Thyroid gland (tissue), 4 donors: ENCODE results near the gene HRC. TPM values are rescaled to one million over a fixed set of nuclear protein-coding genes. Genes with fewer than 3 reads are reported as not detected.

Experiments used
- DNase-seq, 2 donors: peaks; one replicate each; pipeline ENCODE4 v3.0.0-alpha.2; 2019
- H3K27ac ChIP-seq, 3 donors: fragments of 200-600 bp; sonication (generic); 1 replicate in 2 of 3; 2 replicates in 1 of 3; pipeline ENCODE4 v1.5.1; 2016 to 2019; ENCODE audit warnings: mild to moderate bottlenecking in 1 of 3, moderate library complexity in 1 of 3
- H3K27me3 ChIP-seq: fragments of 200-600 bp; sonication (generic); one replicate; pipeline ENCODE4 v1.5.1; 2019
- H3K36me3 ChIP-seq, 2 donors: fragments of 200-600 bp; sonication (generic); one replicate each; pipeline ENCODE4 v1.5.1; 2016 to 2019
- H3K4me1 ChIP-seq, 2 donors: fragments of 200-600 bp; sonication (generic); one replicate each; pipeline ENCODE4 v1.5.1; 2017 to 2019
- H3K4me3 ChIP-seq, 3 donors: fragments of 200-600 bp; sonication (generic); replicated peaks in 1 of 3; 1 replicate in 2 of 3; 2 replicates in 1 of 3; pipeline ENCODE4 v1.5.1; 2016; ENCODE audit warnings: mild to moderate bottlenecking in 1 of 3
- H3K9me3 ChIP-seq: fragments of 200-600 bp; sonication (generic); one replicate; pipeline ENCODE4 v1.5.1; 2017
- POLR2A ChIP-seq, 2 donors: fragments of 450-650 bp; IDR thresholded peaks; one replicate each; pipeline ENCODE4 v1.6.1; 2017; ENCODE audit warnings: antibody characterized with exemption in 2 of 2, mild to moderate bottlenecking in 2 of 2, moderate library complexity in 1 of 2
- WGBS, 2 donors: methylation state at CpG; one replicate each; pipeline ENCODE4 v1.1.5; 2017; 5-methylcytosine and 5-hydroxymethylcytosine counted together
- intact Hi-C: fragments of 100-400 bp; cut with DNase I; formaldehyde crosslinking; loops from one replicate; pipeline ENCODE4 v1.15.1; 2023
- total RNA-seq, 4 donors: library from RNA; depleted of rRNA; stranded (reverse); fragments of >200 nt; gene quantifications; one replicate each; pipeline ENCODE4 v1.2.3, GENCODE V29; 2016
- TF ChIP-seq, protein P1 (sequence below), 6 experiments: fragments of 200-600 bp in 3 of 6; fragments of 450-650 bp in 3 of 6; sonication (generic) in 3 of 6; IDR thresholded peaks; one replicate each; pipeline ENCODE4 v1.5.1; 2016 to 2019; ENCODE audit warnings: antibody characterized with exemption in 6 of 6, mild to moderate bottlenecking in 2 of 6, inconsistent platforms in 1 of 6, moderate library complexity in 1 of 6

HRC gene
- total RNA-seq, 4 donors from 2014 or later: 1.1 to 4.1 (median 2.1) TPM

DNA sequence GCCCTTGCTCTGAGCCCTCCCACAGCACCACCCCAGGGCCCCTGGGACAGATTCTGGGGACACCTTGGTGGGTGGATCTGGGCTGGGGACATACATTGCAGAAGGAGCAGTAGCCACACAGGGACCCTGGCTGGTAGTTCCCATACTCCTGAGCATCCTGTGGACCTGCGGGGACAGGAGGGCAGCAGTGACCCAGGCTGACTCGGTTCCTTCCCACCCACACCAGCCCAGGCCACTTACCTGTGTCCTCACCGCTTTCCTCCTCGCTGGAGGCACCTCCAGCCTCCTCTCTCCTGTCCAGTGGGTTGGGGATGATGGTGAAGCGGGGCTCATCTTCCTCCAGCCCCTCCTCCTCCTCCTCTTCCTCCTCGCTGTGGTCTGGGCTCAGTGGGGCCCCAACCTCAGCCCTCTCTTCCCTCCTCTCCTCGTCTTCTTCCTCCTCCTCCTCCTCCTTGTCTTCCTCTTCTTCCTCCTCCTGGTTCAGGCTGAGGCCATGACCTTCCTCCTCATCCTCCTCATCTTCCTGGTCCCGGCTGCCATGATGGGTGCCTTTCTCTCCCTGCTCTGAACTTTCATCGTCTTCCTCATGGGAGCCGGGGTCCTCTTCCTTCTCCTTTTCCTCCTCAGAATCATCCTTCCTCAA is 1.9 kb downstream of the HRC start:
- no peak for DNase-seq
- H3K4me1 ChIP-seq: peaks cover 18 to 25% of the 10 kb centered on the region in 2 donors
- intact Hi-C loops: loop anchor here (5.0 kb wide), 2 partner anchors 36 to 44 kb away; partner anchors contain the start of genes C19orf73 and PPFIA3
- H3K36me3 ChIP-seq: no peaks in the 10 kb centered on the region
- H3K4me3 ChIP-seq: no peak overlapping the region
- no peaks in the 10 kb centered on the region for H3K9me3 ChIP-seq
- no peaks in the 10 kb centered on the region for H3K27me3 ChIP-seq
- WGBS, 2 donors: 94 to 95% methylated on average over 10 of the region's 10 CpGs
- TF ChIP-seq POLR2A (IDR thresholded peaks at IDR 0.05): no peak
- TF ChIP-seq, protein P1, sequence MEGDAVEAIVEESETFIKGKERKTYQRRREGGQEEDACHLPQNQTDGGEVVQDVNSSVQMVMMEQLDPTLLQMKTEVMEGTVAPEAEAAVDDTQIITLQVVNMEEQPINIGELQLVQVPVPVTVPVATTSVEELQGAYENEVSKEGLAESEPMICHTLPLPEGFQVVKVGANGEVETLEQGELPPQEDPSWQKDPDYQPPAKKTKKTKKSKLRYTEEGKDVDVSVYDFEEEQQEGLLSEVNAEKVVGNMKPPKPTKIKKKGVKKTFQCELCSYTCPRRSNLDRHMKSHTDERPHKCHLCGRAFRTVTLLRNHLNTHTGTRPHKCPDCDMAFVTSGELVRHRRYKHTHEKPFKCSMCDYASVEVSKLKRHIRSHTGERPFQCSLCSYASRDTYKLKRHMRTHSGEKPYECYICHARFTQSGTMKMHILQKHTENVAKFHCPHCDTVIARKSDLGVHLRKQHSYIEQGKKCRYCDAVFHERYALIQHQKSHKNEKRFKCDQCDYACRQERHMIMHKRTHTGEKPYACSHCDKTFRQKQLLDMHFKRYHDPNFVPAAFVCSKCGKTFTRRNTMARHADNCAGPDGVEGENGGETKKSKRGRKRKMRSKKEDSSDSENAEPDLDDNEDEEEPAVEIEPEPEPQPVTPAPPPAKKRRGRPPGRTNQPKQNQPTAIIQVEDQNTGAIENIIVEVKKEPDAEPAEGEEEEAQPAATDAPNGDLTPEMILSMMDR (IDR thresholded peaks at IDR 0.05): no peak
- H3K27ac ChIP-seq: no peak overlapping the region

DNA sequence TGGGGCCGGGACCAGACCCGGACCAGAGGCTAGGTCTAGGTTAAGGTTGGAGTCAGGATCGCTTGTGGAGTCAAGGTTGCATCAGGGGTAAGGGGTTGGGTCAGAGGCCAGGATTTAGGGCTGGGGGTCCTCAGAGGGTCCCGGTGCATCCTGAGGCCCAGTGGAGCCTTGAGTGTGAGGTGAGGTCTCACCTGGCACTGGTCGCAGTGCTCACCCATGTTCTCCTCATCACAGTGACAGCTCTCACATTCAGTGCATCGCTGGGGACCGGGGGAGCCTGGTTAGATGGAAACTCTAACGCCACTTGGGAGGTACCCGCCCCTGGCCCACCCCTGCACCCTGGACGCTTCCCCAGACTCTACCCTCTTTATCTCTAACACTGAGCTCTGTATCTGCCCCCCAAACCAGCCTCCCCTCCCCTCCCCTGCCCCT is 3.1 kb downstream of the HRC start:
- peaks cover 18 to 21% of the 10 kb centered on the region in 2 donors for H3K4me1 ChIP-seq
- TF ChIP-seq, protein P1 (IDR thresholded peaks at IDR 0.05): no peak
- TF ChIP-seq POLR2A (IDR thresholded peaks at IDR 0.05): no peak
- 35 to 43% methylated on average over 10 of the region's 10 CpGs for WGBS, 2 donors
- H3K27ac ChIP-seq: peak overlapping the region in 1 of 3 donors; percentile 83
- intact Hi-C loops: loop anchor here (5.0 kb wide), 2 partner anchors 35 to 45 kb away; partner anchors contain the start of genes C19orf73 and PPFIA3
- DNase-seq: no peak
- no peaks in the 10 kb centered on the region for H3K36me3 ChIP-seq
- no peaks in the 10 kb centered on the region for H3K27me3 ChIP-seq
- no peak overlapping the region for H3K4me3 ChIP-seq
- no peaks in the 10 kb centered on the region for H3K9me3 ChIP-seq

DNA sequence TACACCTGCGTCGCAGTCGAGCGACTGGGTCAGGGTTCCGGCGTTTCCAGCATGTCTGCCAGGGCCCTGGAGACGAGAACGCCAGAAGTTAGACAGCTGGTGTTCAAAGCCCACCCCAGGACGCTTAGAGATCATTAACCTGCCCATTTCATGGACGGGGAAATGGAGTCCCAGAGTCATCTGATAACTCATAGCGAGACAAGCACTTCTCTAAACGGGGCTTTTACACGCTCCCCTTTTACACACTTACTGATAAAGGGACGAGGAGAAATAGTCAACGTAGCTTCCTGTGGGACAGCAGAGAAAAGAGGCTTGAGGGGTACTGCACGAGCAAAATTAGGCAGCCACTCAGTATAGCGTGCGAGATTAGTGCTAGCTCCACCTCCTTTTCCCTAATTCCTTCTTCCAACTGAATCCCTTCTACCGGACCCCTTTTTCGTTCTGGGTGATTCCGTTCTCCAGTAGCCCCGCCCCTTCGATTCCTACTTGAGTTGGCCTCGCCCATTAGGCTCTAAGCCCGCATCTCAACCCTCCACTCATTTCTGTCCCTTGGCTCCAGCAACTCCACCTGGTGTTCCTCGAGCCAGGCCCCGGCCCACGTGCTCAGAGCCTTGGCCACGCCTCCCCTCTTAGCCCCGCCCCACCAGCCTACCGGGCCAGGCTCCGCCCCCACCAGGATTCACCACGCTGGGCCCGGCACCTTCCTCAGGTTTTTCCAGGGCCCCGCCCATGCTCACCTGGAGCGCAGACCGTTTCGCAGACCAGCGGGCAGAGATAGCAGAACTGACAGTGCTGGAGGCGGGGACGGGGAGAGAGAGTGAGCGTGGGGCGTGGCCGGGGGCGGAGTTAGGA is 3.7 kb downstream of the HRC start:
- H3K4me1 ChIP-seq: peaks cover 18 to 24% of the 10 kb centered on the region in 2 donors
- peak in 1 of 2 donors; percentile 40 for TF ChIP-seq POLR2A (IDR thresholded peaks at IDR 0.05)
- TF ChIP-seq, protein P1 (IDR thresholded peaks at IDR 0.05): no peak
- H3K36me3 ChIP-seq: no peaks in the 10 kb centered on the region
- DNase-seq: peak; percentile 96 to 97
- no peaks in the 10 kb centered on the region for H3K9me3 ChIP-seq
- no peaks in the 10 kb centered on the region for H3K27me3 ChIP-seq
- peak overlapping the region; percentile 51 to 84 (median 83) for H3K27ac ChIP-seq
- H3K4me3 ChIP-seq: peak overlapping the region in 1 of 3 donors; percentile 60
- 8 to 9% methylated on average over 32 to 39 of the region's 45 CpGs for WGBS, 2 donors
- intact Hi-C loops: loop anchor here (5.0 kb wide), 2 partner anchors 34 to 46 kb away; partner anchors contain the start of genes C19orf73 and PPFIA3

DNA sequence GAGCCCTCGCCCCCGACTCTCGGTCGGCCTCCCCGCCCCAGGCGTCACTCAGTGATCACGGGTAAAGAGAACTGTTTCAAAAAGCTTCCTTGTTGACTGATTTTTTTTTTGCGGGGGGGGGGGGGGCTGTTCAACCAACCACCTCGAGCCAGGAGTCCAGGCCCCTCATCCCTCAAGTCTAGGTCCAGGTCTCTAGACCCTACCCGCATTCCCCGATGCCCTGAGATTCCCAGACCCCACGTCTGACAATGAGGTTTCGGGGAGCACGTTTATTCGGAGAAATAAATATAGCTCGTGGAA is 4.3 kb downstream of the HRC start:
- TF ChIP-seq POLR2A (IDR thresholded peaks at IDR 0.05): no peak
- TF ChIP-seq, protein P1 (IDR thresholded peaks at IDR 0.05): no peak
- Histone ChIP-seq H3K4me1 (peaks cover 23 to 30% of the 10 kb centered on the region in 2 donors), H3K27ac (peak overlapping the region; percentile 51 to 84 (median 83)), H3K36me3 (no peaks in the 10 kb centered on the region), H3K4me3 (peak overlapping the region in 2 of 3 donors; percentile 27 to 60), H3K9me3 (no peaks in the 10 kb centered on the region), H3K27me3 (no peaks in the 10 kb centered on the region)
- 7 to 13% methylated on average over 11 of the region's 16 CpGs for whole genome bisulfite sequencing, 2 donors
- peak in 1 of 2 donors; percentile 32 for DNase-seq
- intact Hi-C loops: loop anchor here (5.0 kb wide), 2 partner anchors 34 to 46 kb away; partner anchors contain the start of genes C19orf73 and PPFIA3
